GM21737 (cell line): ENCODE data around the gene HOXC9.

Experiments
- ATAC-seq: cut with Tn5 transposase; IDR thresholded peaks from one replicate; pipeline ENCODE4 v1.9.1; 2021; ENCODE audit warnings: mild to moderate bottlenecking, moderate library complexity; ENCODE audit not compliant: unreplicated experiment

HOXC9 gene

DNA sequence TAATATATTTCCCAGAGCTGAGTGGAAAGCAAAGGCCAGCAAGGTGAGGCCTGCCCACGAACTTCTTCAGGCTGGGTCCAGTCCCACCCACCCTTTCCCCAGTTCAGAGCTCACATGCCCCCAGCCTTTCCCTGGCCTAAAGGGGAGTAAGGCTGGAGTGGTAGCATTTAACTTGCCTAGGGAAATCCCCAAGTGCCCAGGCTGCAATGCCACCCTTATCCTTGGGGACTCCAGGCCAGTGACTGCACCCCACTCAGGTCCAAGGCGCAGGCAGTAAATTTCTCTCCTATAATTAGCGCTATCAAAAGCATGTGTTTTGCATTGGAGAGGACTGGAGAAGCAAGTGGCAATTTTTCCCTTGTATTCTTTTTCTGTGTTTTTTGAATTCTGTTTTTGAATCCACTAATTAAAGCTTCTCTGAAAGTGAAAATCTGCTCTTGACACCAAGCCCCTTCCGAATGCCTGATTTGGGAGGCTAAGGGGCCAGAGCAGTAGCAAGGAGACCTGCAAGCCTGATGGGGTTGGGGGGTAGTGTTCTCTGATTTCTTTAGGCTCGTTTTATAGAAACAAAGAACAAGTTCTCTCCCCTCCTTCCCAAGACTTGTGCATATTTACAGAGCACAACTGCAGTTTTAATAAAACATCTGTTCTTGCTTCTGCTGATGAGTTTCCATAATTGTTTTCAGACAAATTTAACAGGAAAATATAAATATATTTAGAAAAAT, 24.8 kb downstream of the HOXC9 start:
- no peak for ATAC-seq

- no peak for ATAC-seq
These were observed 25.8 kb downstream of the HOXC9 start for GRCh38 chr12:54025499-54026405.

- ATAC-seq = no peak
These were observed 26.9 kb downstream of the HOXC9 start for GRCh38 chr12:54026640-54027441.

DNA sequence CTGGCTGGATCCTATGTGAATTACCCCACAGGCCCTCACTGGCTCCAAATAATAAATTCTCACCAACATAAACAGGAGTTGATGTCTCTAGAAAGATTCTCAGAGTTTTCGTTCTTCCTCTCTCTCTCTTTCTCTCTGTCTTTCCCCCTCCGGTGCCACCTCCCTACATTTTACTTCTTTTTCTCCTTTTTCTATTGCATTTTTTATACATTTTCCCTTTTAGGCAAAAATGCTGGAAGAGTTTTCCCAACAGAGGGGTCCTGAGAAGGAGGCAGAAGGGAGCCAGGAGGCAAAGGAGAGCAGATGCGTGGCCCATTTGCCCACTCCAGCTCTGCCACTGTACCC, 27.5 kb downstream of the HOXC9 start:
- no peak for ATAC-seq

GRCh38 chr12:54028314-54029201, 28.6 kb downstream of the HOXC9 start, which contains the start of gene HOXC6:
Gene HOXC6 (plus strand): TSS chr12:54028440. CDS start chr12:54028522, 82 bp downstream.
- ATAC-seq = no peak

DNA sequence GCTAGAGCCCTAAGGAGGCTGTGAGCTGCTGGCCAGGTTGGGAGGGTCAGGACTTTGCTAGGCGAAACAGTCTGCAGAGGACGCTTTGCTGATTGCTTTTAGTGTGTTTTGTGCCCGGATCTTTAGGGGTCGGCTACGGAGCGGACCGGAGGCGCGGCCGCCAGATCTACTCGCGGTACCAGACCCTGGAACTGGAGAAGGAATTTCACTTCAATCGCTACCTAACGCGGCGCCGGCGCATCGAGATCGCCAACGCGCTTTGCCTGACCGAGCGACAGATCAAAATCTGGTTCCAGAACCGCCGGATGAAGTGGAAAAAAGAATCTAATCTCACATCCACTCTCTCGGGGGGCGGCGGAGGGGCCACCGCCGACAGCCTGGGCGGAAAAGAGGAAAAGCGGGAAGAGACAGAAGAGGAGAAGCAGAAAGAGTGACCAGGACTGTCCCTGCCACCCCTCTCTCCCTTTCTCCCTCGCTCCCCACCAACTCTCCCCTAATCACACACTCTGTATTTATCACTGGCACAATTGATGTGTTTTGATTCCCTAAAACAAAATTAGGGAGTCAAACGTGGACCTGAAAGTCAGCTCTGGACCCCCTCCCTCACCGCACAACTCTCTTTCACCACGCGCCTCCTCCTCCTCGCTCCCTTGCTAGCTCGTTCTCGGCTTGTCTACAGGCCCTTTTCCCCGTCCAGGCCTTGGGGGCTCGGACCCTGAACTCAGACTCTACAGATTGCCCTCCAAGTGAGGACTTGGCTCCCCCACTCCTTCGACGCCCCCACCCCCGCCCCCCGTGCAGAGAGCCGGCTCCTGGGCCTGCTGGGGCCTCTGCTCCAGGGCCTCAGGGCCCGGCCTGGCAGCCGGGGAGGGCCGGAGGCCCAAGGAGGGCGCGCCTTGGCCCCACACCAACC, 29.8 kb downstream of the HOXC9 start:
- ATAC-seq = no peak

GRCh38 chr12:54030442-54030801, 30.5 kb downstream of the HOXC9 start:
- ATAC-seq = no peak

DNA sequence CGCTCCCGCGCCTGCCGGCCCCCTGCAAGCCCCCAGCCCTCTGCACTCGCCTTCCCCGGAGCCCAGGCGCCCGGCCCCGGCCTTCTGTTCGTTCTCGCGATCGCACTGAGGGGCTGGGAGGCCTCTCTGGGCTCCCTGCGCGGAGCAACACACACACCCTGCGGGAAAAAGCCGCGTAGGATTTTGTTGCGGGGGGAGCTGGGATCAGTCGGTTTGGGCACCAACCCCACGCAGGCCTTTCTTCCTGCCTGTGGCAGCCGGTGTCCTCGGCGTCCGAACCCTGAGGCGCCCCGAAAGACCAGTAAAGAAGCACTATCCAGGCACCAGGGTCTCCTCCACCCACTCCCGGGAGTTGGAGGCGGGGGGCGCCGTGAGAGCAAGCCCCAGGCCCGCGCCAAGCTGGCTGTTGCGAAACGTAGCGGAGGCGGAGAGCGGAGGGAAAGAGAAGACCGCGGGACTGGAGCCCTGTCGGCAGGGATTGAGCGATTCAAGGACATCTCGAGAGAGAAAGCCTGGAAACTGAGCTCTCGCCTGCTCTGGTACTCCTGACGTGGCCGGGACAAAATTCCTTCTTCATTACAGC, 31.0 kb downstream of the HOXC9 start:
- ATAC-seq = no peak

- no peak for ATAC-seq
These were observed 31.5 kb downstream of the HOXC9 start for GRCh38 chr12:54031480-54031879.

GRCh38 chr12:54032086-54032619, 32.2 kb downstream of the HOXC9 start:
- no peak for ATAC-seq

GRCh38 chr12:54032627-54033100, 32.7 kb downstream of the HOXC9 start, which contains the start of gene HOXC5:
Gene HOXC5 (plus strand): TSS chr12:54033050. CDS start chr12:54033123, 73 bp downstream.
- ATAC-seq = no peak

GRCh38 chr12:54033106-54033979, 33.4 kb downstream of the HOXC9 start:
- no peak for ATAC-seq

GRCh38 chr12:54033980-54034784, 34.2 kb downstream of the HOXC9 start:
- ATAC-seq = no peak

DNA sequence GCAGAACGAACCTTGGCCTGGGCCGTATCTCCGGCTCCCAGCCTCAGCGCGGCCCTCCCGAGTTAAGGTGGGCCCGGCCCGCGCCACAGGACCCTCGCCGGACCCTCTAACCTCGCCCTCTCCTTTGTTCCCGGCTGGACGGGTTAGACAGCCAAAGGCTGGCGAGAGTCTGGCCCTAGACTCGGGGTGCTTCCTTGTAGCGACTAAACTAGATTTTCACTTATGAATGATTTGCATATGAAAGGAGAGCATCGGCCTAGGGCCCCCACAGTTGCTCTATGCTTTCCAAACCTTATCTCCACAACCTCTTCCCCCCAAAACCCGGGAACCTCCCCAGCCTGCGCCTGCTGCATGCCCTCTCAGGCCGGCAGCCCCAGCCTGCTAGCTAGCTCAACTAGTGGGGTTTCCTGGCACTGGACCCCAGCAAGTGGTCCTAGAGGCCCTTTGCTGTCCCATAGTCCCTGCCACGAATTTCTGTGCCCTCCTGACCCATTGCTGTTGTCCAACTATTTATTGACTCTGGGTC, 34.9 kb downstream of the HOXC9 start:
- ATAC-seq = no peak

DNA sequence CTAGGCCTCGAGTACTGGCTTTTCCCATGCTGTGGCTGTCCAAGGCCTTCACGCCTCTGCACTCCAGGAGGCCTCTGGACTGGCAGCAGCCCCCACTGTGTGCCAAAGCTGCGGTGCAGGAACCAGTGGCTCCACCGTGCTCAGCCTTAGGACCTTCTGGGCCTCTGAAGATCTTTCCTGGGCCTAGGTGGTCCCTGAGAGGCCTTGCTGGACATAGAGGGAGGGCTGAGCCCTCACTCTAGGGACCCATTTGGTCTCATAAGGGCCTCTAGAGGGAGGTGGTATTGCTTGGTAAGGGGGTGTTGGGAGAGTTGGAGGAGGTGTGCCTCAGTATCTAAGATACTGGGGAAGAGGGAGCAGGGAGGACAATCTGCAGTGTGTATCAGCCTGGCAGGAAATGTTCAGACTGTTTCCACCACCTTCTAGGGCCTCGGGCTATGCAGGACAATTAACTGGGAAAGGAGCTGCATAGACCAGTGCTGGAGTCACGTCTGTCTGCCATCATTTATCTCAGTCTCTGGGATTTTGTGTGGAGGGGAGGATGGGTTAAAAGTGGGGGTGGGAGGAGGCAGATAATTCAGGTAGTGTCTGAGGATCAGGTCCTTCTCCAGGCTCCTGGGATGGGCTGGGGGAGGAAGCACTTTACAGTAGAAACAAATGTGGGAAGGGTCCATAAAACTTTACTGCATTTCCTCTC, 35.8 kb downstream of the HOXC9 start:
- no peak for ATAC-seq
